NCI-H2107 treated with DMSO at 0.1 percent for 48 hours (cell line): Measurements from ENCODE around the gene PRR7.

ENCODE experiments used
- DNase-seq: peaks from one replicate; lab custom pipeline; 2025; ENCODE audit not compliant: unreplicated experiment; lab: John Stamatoyannopoulos, UW

PRR7 gene

GRCh38 chr5:177450667-177451424 lies 4.2 kb downstream of the PRR7 start:
- DNase-seq, result no peak

- DNase-seq, result no peak
Observed at GRCh38 chr5:177452688-177453638, 6.3 kb downstream of the PRR7 start.

GRCh38 chr5:177453852-177454396 lies 7.3 kb downstream of the PRR7 start:
- no peak for DNase-seq

GRCh38 chr5:177454397-177455035 lies 7.9 kb downstream of the PRR7 start:
- peak; percentile 43 for DNase-seq

DNA sequence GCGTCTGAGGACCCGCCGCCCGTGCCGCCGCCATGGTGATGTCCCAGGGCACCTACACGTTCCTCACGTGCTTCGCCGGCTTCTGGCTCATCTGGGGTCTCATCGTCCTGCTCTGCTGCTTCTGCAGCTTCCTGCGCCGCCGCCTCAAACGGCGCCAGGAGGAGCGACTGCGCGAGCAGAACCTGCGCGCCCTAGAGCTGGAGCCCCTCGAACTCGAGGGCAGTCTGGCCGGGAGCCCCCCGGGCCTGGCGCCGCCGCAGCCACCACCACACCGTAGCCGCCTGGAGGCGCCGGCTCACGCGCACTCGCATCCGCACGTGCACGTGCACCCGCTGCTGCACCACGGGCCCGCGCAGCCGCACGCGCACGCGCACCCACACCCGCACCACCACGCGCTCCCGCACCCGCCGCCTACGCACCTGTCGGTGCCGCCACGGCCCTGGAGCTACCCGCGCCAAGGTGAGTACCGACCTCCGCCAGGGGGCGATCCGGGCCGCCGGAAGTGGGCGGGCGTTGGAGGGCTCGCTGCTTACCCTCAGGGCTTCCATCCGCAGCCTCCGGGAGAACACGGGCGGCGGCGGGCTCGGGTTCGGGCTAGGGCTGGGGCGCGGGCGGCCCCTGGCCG lies 8.5 kb downstream of the PRR7 start:
- peak; percentile 25 for DNase-seq

DNA sequence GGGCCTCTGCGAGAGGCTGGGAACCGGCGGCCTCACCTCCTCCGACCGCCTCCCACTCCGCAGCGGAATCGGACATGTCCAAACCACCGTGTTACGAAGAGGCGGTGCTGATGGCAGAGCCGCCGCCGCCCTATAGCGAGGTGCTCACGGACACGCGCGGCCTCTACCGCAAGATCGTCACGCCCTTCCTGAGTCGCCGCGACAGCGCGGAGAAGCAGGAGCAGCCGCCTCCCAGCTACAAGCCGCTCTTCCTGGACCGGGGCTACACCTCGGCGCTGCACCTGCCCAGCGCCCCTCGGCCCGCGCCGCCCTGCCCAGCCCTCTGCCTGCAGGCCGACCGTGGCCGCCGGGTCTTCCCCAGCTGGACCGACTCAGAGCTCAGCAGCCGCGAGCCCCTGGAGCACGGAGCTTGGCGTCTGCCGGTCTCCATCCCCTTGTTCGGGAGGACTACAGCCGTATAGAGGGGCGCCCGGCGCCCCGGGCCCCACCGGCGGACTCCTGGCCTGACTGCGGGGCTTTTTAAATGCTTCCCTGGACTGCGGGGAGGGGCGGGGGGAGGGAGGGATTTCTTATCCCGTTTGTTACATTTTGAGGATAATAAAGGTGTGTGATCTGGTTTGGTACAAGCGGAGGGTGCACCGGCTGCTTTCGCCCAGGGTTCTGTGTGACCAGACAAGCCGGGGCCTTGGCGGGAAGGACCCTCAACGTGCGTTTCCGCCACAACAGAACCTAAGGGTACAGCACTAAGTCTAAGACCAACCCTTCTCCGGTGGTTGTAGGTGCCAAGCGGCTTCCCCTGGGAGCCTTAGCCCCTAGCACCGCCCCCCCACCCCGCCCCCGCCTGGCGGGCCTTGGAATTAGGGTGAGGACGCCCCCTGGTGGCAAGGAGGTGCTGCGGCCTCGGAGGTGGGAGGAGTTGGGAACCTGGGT lies 9.3 kb downstream of the PRR7 start:
- peak; percentile 63 for DNase-seq

DNA sequence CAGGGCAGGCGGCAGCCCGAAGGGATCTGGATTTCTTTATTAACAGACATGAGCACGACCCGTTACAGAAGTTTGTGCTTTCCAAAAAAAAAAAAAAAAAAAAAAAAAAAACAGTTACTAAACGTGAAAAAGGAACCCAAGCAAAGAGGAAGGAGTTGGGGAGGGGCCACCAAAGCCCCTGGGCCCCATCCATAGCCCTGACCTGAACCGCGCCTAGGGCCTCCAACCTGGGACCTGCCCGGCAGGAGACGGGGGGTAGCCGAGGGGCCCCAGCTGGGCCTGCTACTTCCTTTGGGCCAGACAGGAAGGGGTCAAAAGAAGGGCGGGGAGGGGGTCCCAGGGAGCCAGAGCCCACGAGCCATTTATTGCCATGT lies 10.0 kb downstream of the PRR7 start:
- DNase-seq, result no peak

DNA sequence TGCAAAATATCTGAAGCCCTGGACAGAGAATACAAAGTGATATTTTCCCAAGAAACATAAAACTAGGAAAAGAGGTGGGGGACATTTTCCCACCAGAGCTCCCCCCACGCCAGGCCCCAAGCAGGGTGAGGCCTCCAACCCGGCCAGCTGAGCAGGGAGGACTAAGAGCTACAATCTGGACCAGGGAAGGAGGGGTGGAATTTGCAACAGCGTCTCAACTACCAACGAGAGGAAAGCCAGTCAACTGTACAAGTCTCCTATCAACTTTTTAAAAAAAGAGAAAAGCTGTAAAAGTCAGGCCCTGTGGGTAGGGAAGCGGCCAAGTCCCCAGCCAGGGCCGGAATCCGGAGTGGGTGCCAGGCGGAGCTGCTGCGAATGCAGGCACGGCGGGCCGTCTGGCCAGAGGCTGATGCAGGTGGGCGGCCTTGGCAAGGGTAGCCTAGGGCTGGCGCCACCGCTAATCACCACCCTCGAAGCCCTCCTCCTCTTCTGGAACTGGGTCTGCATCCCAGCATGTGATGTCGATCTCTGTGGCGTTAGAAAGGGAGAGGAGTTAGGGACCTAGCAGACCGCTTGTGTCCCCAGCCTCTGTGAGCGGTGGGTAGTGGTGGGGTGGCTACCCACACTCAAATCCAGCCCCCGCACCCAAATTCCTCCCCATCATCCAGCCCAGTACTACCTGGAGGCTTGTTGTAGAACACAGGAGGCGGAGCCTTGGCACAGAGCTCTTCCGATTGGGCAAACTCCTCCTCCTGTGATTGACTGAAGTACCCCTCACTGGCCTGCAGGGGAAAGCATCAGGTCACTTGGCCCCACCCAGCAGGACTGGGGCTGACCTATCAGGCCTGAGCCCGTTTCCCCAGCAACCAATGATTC lies 10.6 kb downstream of the PRR7 start:
- DNase-seq, result peak; percentile 21

- DNase-seq, result no peak
Observed at GRCh38 chr5:177457852-177458681, 11.5 kb downstream of the PRR7 start.

DNA sequence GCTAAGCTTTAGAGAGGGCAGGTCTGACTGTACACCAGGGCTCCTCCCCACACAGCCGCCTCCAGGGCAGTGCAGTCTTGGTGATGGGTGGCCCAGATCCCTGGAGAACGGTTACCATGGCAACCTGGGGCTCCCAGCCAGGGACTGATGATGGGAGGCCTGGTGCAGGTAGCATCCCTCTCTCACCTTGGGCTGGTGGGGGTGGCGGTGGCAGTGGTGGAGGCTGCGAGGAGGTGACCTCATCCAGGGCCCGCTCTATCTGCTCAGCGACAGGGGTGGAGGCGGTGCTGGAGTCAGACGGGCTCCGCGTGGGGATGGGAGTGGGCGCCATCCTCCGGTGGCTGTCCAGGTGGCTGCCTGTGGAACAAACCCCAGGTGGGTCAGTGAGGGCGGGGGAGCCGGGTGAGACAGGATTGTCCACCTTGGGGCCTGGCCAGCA lies 12.3 kb downstream of the PRR7 start:
- DNase-seq, result no peak

- no peak for DNase-seq
Observed at GRCh38 chr5:177459357-177459756, 12.7 kb downstream of the PRR7 start.

DNA sequence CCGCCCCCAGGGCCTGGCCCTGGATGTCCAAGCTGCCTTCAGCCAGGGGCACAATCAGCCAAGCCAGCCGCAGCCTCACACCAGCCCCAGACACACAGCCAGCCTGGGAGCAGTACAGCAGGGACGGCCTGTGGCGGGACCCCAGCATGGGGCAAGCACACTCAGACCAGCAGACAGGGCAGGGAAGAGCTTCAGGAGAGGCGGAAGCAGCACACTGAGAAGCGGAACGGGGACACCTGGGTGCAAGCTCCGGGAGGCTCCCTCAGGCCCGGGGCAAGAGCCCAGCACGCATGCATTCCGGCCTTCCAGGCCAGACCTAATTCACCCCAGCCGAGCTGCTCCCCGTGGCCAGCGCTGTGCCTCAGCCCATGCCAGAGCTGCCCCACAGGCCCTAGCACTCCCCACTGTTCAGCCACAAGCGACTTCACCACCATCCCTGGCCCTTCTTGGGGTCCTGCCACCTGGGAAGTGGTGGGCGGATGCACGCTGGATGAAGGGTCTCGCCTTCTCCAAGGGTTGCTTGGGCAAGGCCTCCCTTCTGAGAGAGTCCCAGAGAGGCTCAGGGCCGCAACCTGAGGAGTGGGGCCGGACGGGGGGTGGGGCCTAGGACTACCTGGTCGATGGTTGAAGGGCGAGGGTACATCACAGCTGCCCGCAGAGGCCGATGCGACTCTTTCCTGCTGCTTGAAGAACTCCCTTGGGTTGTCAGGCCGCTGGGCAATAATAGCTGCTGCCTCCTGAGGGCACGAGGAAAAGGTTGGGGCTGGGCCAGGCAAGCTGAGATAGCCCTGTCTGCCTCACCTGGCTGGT lies 13.4 kb downstream of the PRR7 start:
- no peak for DNase-seq

DNA sequence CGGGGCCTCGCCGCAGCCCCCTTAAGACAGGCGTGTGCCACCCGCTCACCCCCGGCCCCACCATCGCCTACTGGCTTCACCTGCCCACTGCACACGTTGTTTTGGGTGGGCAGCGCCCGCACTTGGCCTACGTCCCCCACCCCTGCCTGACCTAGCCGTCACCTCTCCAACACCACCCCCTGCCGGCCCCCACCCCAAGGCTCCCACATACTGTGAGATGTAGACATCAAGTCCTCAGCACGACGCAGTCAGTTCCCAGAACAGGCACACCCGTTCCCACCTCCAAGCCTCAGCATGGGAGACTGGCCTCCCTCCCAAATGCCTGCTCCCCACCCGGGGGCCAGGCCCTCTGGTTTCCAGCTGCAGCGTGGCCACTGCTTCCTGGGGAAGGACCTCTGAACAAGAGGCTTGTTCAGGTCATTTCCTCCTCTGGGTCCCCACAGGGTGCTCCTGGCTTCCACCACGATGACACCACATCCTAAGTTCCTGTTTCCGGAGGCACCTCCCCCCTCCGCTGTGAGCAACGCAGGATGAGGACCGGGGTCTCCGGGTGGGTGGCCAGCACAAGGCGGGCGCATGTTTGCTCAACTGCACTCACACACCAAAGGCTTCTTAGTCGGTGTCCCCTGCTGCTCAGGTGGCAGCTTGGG lies 15.5 kb downstream of the PRR7 start:
- DNase-seq, result no peak

GRCh38 chr5:177465044-177465443 lies 18.4 kb downstream of the PRR7 start:
- no peak for DNase-seq

GRCh38 chr5:177466861-177467260 lies 20.2 kb downstream of the PRR7 start:
- no peak for DNase-seq

- no peak for DNase-seq
Observed at GRCh38 chr5:177467436-177467835, 20.8 kb downstream of the PRR7 start.

DNA sequence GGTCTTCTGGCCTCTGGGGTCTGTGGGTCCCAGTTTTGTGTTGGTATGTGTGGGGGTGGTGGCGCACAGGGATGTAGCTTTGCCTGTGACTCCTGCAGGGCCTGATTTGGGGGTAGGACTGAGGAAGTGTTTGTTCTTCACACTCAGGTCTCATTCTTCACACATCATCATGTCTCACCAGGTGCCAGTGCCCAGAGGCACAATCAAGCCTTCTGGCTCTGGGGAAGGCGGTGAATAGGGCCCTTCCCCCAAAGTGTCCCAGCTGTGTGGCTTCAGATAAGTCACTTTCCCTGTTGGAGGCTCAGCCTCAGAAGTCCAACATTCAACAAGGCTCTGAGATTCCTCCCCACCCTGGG lies 21.7 kb downstream of the PRR7 start:
- DNase-seq, result no peak
